HepG2 (cell line): ENCODE measurements around the gene RIF1.

Source experiments
- CEBPZ ChIP-seq: IDR thresholded peaks from 2 replicates; pipeline ENCODE4 v1.6.1; 2012; ENCODE audit warnings: low read length, improper control_type of control experiment
- CHD2 ChIP-seq: IDR thresholded peaks from 2 replicates; pipeline ENCODE4 v1.6.1; 2011; ENCODE audit warnings: low read depth, low read length, improper control_type of control experiment
- EP300 ChIP-seq, 3 experiments: sonication (generic) in 1 of 3; formaldehyde crosslinking in 1 of 3; IDR thresholded peaks; 2 replicates each; pipeline versions ENCODE4 v1.5.1 to v1.6.1; 2011 to 2020; ENCODE audit warnings: low read depth in 2 of 3, low read length in 2 of 3, borderline replicate concordance in 1 of 3, improper control_type of control experiment in 1 of 3, mild to moderate bottlenecking in 1 of 3, missing genetic modification reagents in 1 of 3, moderate library complexity in 1 of 3
- GABPA ChIP-seq, 2 experiments: IDR thresholded peaks; 2 replicates each; pipeline ENCODE4 v1.6.1; 2011 to 2016; ENCODE audit warnings: low read depth in 2 of 2, low read length in 1 of 2, missing biosample characterization in 1 of 2, missing genetic modification characterization in 1 of 2
- GLI4 ChIP-seq: sonication (generic); formaldehyde crosslinking; IDR thresholded peaks from 2 replicates; pipeline ENCODE4 v1.5.1; 2020; ENCODE audit warnings: missing genetic modification reagents, mild to moderate bottlenecking, moderate library complexity, borderline replicate concordance
- MXI1 ChIP-seq: IDR thresholded peaks from 3 replicates; pipeline ENCODE4 v1.6.1; 2012; ENCODE audit warnings: low read depth, low read length, inconsistent platforms, borderline replicate concordance
- PBX2 ChIP-seq: IDR thresholded peaks from 2 replicates; pipeline ENCODE4 v1.6.1; 2016; ENCODE audit warnings: control low read depth
- POLR2A ChIP-seq, 2 experiments: IDR thresholded peaks; 2 replicates each; pipeline ENCODE4 v1.6.1; 2011; ENCODE audit warnings: low read depth in 2 of 2, low read length in 2 of 2, mild to moderate bottlenecking in 1 of 2, moderate library complexity in 1 of 2; ENCODE audit not compliant: insufficient read depth in 1 of 2
- YY1 ChIP-seq: IDR thresholded peaks from 2 replicates; pipeline ENCODE4 v1.6.1; 2011; ENCODE audit warnings: low read length, low read depth, moderate library complexity, mild to moderate bottlenecking; ENCODE audit not compliant: insufficient read depth, insufficient replicate concordance
- ZFP41 ChIP-seq: sonication (generic); formaldehyde crosslinking; IDR thresholded peaks from 2 replicates; pipeline ENCODE4 v1.4.0; 2020; ENCODE audit warnings: mild to moderate bottlenecking, missing genetic modification reagents, borderline replicate concordance
- ZNF263 ChIP-seq: sonication (generic); formaldehyde crosslinking; IDR thresholded peaks from 2 replicates; pipeline ENCODE4 v1.4.0; 2020; ENCODE audit warnings: missing genetic modification reagents
- ZNF639 ChIP-seq: conservative IDR thresholded peaks from 2 replicates; pipeline ENCODE4 v1.6.1; 2018; ENCODE audit warnings: missing genetic modification reagents

- TF ChIP-seq EP300 (IDR thresholded peaks at IDR 0.05; ENCODE audit: low read depth in 2 of 2, low read length in 2 of 2) (no peak), EP300 (CRISPR knock-in tag; IDR thresholded peaks at IDR 0.05; ENCODE audit: borderline replicate concordance) (no peak), CHD2 (no peak), POLR2A (IDR thresholded peaks at IDR 0.05; ENCODE audit: insufficient read depth in 1 of 2, low read depth in 2 of 2, low read length in 2 of 2) (no peak), CEBPZ (no peak), ZNF263 (CRISPR knock-in tag) (no peak), ZFP41 (CRISPR knock-in tag) (no peak), PBX2 (no peak), MXI1 (no peak), YY1 (no peak), ZNF639 (CRISPR knock-in tag) (no peak), GABPA (IDR thresholded peaks at IDR 0.05; ENCODE audit: low read depth, low read length) (no peak), GABPA (CRISPR knock-in tag; IDR thresholded peaks at IDR 0.05; ENCODE audit: low read depth) (no peak), GLI4 (no peak)
These were observed 21.7 kb upstream of the RIF1 start for GRCh38 chr2:151388011-151388410.
